SK-MEL-5 (cell line): ENCODE data around the gene AFMID. TPM values are rescaled to one million over a fixed set of nuclear protein-coding genes. Genes with fewer than 3 reads are reported as not detected.
"Not testable (repeated sequence)": the region's sequence is repeated elsewhere in the genome, so short reads cannot be mapped to it uniquely, and the experiment has no call there.

Experiments used
- DNase-seq: peaks from one replicate; pipeline ENCODE4 v3.0.0-alpha.2; 2016; ENCODE audit warnings: low read depth, low spot score
- in situ Hi-C: cut with HindIII; loops from 2 replicates; pipeline ENCODE4 v1.10.0; 2016; ENCODE audit warnings: low sequenced_read_pairs, high pct_unique_total_duplicates, low pct_unique_long_range_greater_than_20kb
- total RNA-seq: library from RNA; depleted of rRNA; stranded (reverse); fragments of >200 nt; shearing (Covaris generic); gene quantifications from 2 replicates; pipeline ENCODE4 v1.2.3, GENCODE V29; 2014

The AFMID gene
- total RNA-seq, 1 experiment from 2014 or later, result 46.6 TPM

- DNase-seq, result no peak
- in situ Hi-C loops, result no loop called here
These were observed 39.7 kb upstream of the AFMID start for GRCh38 chr17:78147315-78147998.

- in situ Hi-C loops, result no loop called here
- no peak for DNase-seq
These were observed 38.7 kb upstream of the AFMID start for GRCh38 chr17:78148286-78149016.

DNA sequence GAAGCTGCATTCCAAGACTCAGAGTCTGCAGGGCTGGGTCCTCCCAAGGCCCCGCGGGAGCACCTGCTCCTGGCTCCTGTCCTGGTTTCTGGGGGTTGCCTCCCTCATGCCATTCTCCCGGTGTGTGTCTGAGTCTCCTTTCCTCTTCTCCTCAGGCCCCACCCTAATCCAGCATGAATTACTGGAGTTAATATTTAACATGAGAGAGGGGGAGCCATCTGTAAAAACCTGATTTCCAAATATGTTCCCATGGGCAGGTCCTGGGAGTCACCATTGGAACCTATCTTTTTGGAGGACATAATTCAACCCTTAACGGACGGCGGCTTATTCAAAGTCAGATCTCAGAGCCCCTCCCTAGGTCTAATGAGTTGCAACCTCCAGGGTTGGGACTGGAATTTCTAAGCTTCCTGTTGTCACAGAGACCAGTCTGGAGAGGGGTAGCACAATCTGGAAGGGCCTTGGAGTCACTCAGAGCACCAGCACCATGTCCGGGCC is 35.6 kb upstream of the AFMID start:
- no peak for DNase-seq
- in situ Hi-C loops, result no loop called here

DNA sequence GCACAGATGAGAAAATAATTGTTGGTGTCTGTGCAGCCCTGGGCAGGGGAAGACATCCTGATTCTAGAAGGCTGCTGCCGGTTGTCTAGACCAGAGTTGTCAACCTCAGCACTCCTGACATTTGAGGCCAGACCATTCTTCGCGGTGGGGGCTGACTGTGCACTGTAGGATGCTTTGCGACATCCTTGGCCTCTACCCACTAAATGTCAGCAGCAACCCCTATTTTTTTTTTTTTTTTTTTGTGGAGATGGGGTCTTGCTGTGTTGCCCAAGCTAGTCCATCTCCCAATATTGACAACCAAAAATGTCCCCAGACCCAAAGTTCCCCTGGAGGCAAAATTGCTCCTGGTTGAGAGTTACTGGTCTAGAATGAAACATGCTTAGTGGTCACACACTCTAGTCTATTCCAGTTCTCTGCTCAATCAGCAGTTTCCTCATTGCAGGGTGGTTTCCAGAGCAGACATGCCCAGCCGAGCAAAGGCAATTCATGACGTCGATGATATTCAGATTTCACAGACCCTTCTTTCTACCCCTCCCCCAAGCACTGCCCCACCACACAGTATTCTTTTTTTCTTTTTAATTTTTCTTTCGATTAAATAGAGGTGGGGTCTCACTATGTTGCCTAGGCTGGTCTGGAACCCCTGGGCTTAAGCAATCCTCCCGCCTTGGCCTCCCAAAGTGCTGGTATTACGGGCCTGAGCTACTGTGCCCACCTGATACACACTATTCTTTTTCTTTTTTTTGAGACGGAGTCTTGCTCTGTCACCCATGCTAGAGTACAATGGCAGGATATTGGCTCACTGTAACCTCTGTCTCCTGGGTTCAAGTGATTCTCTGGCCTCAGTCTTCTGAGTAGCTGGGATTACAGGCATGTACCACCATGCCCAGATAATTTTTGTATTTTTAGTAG is 32.0 kb upstream of the AFMID start:
- DNase-seq, result no peak
- in situ Hi-C loops, result no loop called here

DNA sequence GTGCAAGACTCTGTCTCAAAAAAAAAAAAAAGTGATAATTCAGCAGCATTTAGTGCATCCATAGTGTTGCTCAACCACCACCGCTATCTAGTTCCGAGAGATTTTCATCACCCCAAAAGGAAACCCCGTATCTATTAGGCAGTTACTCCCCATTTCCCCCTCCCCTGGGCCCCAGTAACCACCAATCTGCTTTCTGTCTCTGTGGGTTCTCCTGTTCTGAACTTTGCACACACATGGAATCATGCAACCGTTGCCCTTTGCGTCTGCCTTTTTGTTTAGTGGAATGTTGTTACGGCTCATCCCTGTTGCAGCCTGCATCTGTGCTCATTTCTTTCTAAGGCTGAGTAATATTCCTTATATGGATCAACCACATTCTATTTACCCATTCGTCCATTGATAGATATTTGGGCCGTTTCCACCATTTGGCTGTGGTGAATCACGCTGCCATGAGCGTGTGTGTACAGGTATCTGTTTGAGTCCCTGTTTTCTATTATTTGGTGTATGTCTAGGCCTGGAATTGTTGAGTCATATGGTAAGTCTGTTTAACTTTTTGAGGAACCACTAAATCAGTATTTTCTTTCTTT is 27.5 kb upstream of the AFMID start:
- in situ Hi-C loops, result no loop called here
- DNase-seq, result no peak

DNA sequence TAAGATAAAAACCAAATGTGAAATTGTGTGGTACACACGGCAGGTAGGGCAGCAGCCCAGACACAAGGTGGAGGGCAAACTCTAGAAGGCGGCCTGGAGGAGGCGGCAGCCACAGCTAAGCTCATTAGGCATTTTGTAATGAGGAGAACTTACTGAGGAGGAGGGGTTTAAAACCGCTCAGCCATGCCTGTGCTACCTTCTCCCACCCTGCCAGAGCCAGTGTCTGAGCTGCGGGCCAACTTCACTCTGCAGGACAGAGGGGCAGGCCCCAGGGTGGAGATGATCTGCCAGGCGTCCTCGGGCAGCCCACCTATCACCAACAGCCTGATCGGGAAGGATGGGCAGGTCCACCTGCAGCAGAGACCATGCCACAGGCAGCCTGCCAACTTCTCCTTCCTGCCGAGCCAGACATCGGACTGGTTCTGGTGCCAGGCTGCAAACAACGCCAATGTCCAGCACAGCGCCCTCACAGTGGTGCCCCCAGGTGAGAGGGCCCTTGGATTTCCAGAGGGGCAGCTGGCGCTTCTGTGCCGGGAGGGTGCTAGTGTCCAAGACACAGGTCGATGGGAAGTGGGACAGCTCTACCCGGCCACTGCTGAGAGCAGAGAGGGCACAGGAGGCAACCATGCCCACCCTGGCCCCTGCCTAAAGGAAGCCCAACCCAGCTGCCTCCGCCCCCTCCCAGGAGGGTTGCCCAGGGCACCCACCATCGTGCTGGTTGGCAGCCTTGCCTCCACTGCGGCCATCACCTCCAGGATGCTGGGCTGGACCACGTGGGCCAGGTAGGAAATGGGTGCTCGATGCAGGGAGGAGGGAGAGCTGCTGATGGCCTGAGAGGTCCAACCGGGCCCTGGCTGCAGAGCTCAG is 23.0 kb upstream of the AFMID start:
- in situ Hi-C loops, result no loop called here
- DNase-seq, result no peak

DNA sequence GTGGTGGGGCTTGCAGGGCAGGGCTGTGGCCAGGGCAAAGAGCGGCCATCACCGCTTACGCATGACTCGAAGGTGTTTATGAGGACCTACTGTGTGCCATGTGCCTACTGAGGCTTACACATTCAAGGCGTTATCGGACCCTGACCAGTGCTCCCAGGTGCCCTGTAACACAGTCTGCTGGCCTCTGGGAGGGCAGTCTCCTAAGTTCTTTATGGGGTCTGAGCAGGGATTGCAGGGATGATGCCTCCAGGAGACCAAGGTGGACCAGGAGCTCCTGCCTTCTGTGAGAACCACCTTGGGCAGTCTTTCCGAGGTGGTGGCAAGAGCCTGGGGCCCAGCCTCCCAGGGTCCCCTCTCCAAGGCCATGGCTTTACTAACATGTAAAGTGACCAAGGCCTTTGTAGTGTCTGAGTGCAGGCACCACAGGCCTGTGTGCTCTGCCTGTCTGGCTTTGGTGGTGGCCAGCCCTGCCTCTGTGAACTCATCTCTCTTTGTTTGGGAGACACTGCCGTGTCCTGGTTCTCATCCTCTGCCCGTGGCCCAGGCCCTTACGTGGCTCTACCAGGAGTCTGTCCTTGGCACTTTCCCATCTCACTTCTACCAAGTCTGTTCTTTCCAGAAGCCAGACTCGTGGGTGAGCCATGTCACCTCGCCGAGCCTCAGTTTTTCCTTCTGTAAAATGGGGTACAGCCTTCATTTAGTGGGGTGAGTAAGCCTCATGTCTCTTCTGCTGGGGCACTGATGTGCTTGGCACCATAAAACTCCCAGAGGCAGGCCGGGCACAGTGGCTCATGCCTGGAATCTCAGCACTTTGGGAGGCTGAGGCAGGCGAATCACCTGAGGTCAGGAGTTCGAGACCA is 22.2 kb upstream of the AFMID start:
- in situ Hi-C loops, result no loop called here
- no peak for DNase-seq

- no peak for DNase-seq
- in situ Hi-C loops, result no loop called here
These were observed 20.7 kb upstream of the AFMID start for GRCh38 chr17:78166416-78166815.

- peak; percentile 91 for DNase-seq
- in situ Hi-C loops, result no loop called here
These were observed 18.8 kb upstream of the AFMID start, which contains the start of gene SYNGR2 for GRCh38 chr17:78168242-78168902. TSS of gene SYNGR2 (plus strand) at chr17:78168581. CDS start at chr17:78168617, 36 bp downstream.

DNA sequence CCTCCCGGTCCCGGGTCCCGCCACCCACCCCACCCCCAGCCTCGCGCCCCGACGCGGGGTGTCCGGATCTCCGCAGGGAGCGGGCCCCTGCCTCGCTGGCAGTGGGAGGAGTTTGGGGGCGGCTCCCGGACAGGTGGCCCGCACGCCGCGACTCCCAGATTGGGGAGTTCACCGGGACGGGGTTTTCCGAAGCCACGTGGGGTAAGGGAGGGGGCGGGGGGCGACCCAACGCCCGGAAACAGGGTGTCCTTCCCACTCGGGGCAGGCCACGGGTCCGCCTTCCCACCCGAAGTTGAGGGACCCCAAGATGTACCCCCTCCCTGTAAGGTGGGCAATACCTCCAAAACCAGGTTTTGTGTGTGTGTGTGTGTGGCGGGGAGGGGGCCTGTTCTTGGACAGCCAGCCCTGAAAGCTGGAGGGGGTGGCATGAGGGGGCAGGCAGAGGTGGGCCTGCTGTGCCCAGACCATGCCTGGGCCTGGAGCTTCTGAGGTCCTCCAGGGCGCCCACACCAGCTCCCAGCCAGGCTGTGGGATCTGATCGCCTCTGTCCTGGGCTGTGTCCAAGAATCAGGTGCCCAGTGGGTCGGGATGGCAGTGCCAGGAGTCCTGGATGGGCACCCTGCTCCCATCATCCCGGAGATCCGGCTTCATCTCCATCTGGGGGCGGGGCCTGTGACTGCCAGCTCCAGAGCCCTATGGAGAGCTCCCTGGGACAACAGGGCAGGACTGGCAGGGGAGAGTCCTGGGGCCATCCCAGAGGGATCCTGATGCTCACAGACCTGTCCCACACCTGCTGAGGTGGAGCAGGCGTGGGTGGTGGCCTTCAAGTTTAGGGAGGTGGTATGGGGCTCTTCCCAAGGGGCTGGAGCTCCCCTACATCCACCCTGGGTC is 18.0 kb upstream of the AFMID start:
- in situ Hi-C loops, result no loop called here
- peak; percentile 89 for DNase-seq

- DNase-seq, result no peak
- in situ Hi-C loops, result no loop called here
These were observed 16.2 kb upstream of the AFMID start for GRCh38 chr17:78170692-78171590.

- in situ Hi-C loops, DNase-seq: not testable (repeated sequence)
These were observed 15.4 kb upstream of the AFMID start for GRCh38 chr17:78171591-78172248.

DNA sequence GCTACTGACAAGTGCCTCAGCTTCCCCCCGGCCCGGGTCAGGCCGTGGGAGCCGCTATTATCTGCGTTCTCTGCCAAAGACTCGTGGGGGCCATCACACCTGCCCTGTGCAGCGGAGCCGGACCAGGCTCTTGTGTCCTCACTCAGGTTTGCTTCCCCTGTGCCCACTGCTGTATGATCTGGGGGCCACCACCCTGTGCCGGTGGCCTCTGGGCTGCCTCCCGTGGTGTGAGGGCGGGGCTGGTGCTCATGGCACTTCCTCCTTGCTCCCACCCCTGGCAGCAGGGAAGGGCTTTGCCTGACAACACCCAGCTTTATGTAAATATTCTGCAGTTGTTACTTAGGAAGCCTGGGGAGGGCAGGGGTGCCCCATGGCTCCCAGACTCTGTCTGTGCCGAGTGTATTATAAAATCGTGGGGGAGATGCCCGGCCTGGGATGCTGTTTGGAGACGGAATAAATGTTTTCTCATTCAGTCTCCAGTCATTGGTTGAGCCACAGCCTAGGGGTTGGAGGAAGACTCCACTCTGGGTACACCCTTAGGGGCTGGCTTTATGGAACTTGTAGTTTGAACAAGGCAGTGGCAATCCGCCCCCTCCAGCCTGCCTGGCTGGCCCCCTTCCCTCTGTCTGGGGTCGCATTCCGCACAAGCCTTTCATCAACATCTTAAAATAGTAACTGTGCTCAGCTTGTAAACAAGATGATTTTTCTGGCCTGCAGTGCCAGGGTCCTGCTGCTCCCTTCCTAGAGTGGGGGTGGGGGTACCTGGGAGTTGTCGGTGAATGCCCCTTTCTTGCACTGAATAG is 14.7 kb upstream of the AFMID start:
- no peak for DNase-seq

More for the DNA sequence above, 14.7 kb upstream of the AFMID start:
- in situ Hi-C loops, result no loop called here
